ENCODE results near the gene SMS.
A peak's percentile ranks its signal among the peaks of the same experiment; 100 is the strongest.

Gene SMS

DNA sequence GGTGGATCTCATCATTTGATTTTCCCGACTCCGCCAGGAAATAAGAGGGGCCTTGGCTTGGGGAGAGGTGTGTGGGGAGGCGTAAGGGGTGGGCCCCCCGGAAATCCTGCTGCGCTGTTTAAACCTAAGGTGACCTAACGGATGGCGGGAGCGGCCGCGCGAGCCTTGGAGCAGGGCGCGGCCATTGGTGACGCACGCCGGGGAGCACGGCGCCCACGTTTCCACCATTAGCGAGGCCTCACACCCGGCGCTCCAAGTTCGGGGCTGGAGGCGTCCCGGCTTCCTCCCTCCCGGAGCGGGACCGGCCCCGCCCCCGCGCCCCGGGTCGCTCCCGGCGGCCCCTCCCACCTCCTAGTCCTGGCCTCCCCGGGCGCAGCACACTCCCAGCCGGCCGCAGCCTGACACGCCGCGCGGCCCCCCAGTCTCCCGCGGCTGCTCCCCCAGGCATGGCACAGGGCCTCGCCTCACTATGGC lies at the start of gene SMS:
Gene SMS (plus strand): TSS at position 354 of the 474 bp plus-strand sequence. CDS start 116 bp downstream, at position 470.
- Mint-ChIP-seq H3K36me3 (peaks cover 8 to 17% of the 10 kb centered on the region in 2 donors), H3K4me3 (peak within 1 kb of the TSS; percentile 90 to 93), H3K4me1 (peaks cover 11 to 16% of the 10 kb centered on the region in 2 donors), H3K27ac (peak within 1 kb of the TSS; percentile 96), H3K9me3 (no peaks in the 10 kb centered on the region), H3K27me3 (no peaks in the 10 kb centered on the region)
- ATAC-seq (replicated peaks) (peak; percentile 68 to 69), DNase-seq (peak; percentile 39)

DNA sequence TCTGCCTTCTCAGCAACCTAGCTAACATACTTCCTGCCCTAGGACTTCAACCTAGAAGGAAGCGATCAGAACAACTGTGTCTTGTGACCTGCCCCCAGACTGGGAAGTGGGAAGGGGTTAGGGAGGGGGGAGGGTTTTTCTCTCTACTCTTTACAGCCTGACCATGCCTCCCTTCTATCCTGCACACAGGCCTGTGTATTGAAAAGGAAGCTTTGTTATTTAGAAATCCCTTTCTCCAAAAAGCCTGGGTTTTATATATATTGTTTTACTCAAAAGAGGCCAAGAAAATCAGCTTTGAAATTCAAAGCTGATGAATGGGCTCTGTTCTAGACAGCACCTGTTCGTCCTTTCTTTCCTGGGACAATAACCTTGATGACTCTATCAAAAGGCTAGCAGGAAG lies 35.2 kb upstream of the SMS start:
- Mint-ChIP-seq H3K27ac (no peak overlapping the region), H3K9me3 (no peaks in the 10 kb centered on the region), H3K4me1 (no peaks in the 10 kb centered on the region), H3K36me3 (peaks cover 1 to 11% of the 10 kb centered on the region in 2 donors), H3K27me3 (no peaks in the 10 kb centered on the region), H3K4me3 (no peak overlapping the region)
- DNase-seq (no peak), ATAC-seq (replicated peaks) (no peak)

DNA sequence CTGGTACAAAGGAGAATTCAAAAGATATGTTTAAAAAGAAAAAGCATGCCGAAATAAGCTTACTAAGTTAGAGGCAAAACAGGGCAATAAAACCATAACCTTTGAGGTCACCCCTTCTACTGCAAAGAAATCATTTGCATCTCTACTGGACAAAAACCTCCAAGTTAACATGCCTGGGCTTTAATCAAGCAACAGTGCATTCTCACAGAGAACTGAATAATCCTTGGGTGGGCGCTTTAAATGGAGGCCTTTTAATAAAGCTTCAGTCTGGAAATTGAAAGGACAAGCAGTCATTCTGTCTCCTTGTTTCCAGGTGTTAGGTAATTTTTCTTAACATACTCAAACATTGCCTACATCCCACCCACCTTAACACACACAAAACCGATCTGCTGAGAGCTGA lies 34.6 kb upstream of the SMS start:
- no peaks in the 10 kb centered on the region for H3K9me3 Mint-ChIP-seq
- no peak overlapping the region for H3K27ac Mint-ChIP-seq
- peaks cover 1 to 11% of the 10 kb centered on the region in 2 donors for H3K36me3 Mint-ChIP-seq
- ATAC-seq (replicated peaks) (no peak), DNase-seq (no peak)
- H3K4me3 Mint-ChIP-seq: no peak overlapping the region
- no peaks in the 10 kb centered on the region for H3K27me3 Mint-ChIP-seq
- no peaks in the 10 kb centered on the region for H3K4me1 Mint-ChIP-seq

- no peaks in the 10 kb centered on the region for H3K4me1 Mint-ChIP-seq
Observed at GRCh38 chrX:21907260-21907659, 33.2 kb upstream of the SMS start.

GRCh38 chrX:21911481-21911880 lies 29.0 kb upstream of the SMS start:
- ATAC-seq (replicated peaks): no peak
- H3K9me3 Mint-ChIP-seq: no peaks in the 10 kb centered on the region
- H3K4me1 Mint-ChIP-seq: no peaks in the 10 kb centered on the region
- H3K36me3 Mint-ChIP-seq: peaks cover 9% of the 10 kb centered on the region in 2 donors
- no peak overlapping the region for H3K4me3 Mint-ChIP-seq
- H3K27ac Mint-ChIP-seq: no peak overlapping the region
- no peaks in the 10 kb centered on the region for H3K27me3 Mint-ChIP-seq
- DNase-seq: no peak

More at GRCh38 chrX:21907260-21907659, 33.2 kb upstream of the SMS start:
- Mint-ChIP-seq H3K4me3 (no peak overlapping the region), H3K27ac (no peak overlapping the region), H3K9me3 (no peaks in the 10 kb centered on the region), H3K36me3 (peaks cover 1 to 16% of the 10 kb centered on the region in 2 donors), H3K27me3 (no peaks in the 10 kb centered on the region)
- no peak for DNase-seq
- no peak for ATAC-seq (replicated peaks)

DNA sequence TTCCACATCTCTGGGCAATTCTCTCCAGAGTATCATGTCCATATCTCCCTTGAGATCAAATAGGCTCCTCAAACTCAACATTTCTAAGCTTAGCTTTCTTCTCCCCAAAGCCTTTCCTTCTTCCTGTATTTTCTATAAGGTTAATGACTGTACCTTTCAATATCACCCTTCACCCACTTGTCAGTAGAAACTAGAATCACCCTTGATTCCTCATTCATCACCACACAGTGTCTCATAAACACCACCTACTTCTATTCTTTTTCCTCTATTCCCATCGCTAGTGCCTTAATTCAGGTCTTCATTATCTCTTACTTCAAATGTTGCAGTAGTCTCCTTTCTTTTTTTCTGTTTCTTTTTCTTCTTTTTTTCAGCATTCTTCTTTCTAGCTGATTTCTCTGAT lies 28.3 kb upstream of the SMS start:
- Mint-ChIP-seq H3K4me1 (no peaks in the 10 kb centered on the region), H3K27me3 (no peaks in the 10 kb centered on the region), H3K9me3 (no peaks in the 10 kb centered on the region), H3K4me3 (no peak overlapping the region), H3K36me3 (peaks cover 9% of the 10 kb centered on the region in 2 donors), H3K27ac (no peak overlapping the region)
- no peak for ATAC-seq (replicated peaks)
- no peak for DNase-seq

- Mint-ChIP-seq H3K27ac (no peak overlapping the region), H3K27me3 (no peaks in the 10 kb centered on the region), H3K9me3 (peaks cover 0 to 4% of the 10 kb centered on the region in 2 donors), H3K36me3 (peaks cover 9% of the 10 kb centered on the region in 2 donors), H3K4me1 (no peaks in the 10 kb centered on the region), H3K4me3 (no peak overlapping the region)
- DNase-seq (no peak), ATAC-seq (replicated peaks) (no peak)
Observed at GRCh38 chrX:21912989-21913388, 27.5 kb upstream of the SMS start.

GRCh38 chrX:21926116-21926515 lies 14.4 kb upstream of the SMS start:
- Mint-ChIP-seq H3K4me1 (no peaks in the 10 kb centered on the region), H3K4me3 (no peak overlapping the region), H3K27me3 (no peaks in the 10 kb centered on the region), H3K27ac (no peak overlapping the region), H3K9me3 (peaks cover 0 to 4% of the 10 kb centered on the region in 2 donors), H3K36me3 (peaks cover 3 to 7% of the 10 kb centered on the region in 2 donors)
- ATAC-seq (replicated peaks): no peak
- DNase-seq: no peak

DNA sequence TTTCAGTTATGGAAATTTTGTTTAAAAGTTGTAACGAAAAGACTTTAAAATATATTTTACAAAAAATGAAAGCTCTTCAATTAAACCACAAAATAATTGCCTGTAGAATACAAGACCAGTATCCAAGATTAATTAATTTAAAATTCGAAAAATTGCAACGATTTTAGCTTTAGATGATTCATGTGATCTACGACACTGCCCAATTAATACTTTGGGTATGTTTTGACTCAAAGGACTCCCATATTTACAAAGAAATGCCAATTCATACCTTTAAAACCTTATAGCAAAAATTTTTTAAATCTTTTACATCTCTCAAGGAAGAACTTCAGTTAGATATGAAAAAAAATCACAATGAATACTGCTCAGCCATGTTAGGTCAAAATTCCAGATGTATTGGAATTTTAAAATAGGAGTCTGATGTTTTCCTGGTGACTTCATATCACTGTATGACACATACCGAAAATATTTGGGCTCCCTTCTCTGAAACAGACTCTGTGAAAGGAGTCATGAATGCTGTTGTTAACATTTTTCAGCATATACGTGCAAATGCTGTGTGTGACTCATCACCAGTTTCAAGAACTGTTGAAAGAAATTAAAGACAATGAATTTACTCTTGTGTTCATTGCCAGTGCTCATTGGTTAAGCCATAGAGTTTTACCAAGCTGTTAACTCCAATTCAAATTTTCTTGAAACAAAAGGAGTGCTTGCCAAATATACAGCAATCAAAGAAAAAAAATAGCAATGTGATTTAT lies 13.8 kb upstream of the SMS start:
- no peaks in the 10 kb centered on the region for H3K27me3 Mint-ChIP-seq
- ATAC-seq (replicated peaks) (no peak), DNase-seq (no peak)
- H3K4me3 Mint-ChIP-seq: no peak overlapping the region
- H3K4me1 Mint-ChIP-seq: no peaks in the 10 kb centered on the region
- H3K9me3 Mint-ChIP-seq: peaks cover 0 to 4% of the 10 kb centered on the region in 2 donors
- no peak overlapping the region for H3K27ac Mint-ChIP-seq
- peaks cover 3 to 5% of the 10 kb centered on the region in 2 donors for H3K36me3 Mint-ChIP-seq

GRCh38 chrX:21929209-21929608 lies 11.3 kb upstream of the SMS start:
- no peak overlapping the region for H3K27ac Mint-ChIP-seq
- ATAC-seq (replicated peaks) (no peak), DNase-seq (no peak)
- peaks cover 0 to 4% of the 10 kb centered on the region in 2 donors for H3K9me3 Mint-ChIP-seq
- H3K27me3 Mint-ChIP-seq: no peaks in the 10 kb centered on the region
- H3K36me3 Mint-ChIP-seq: peaks cover 3 to 5% of the 10 kb centered on the region in 2 donors
- H3K4me1 Mint-ChIP-seq: no peaks in the 10 kb centered on the region
- H3K4me3 Mint-ChIP-seq: no peak overlapping the region

- Mint-ChIP-seq H3K36me3 (peaks cover 3 to 5% of the 10 kb centered on the region in 2 donors), H3K27me3 (no peaks in the 10 kb centered on the region), H3K27ac (no peak overlapping the region), H3K4me3 (no peak overlapping the region), H3K9me3 (peaks cover 0 to 4% of the 10 kb centered on the region in 2 donors), H3K4me1 (no peaks in the 10 kb centered on the region)
- ATAC-seq (replicated peaks) (no peak), DNase-seq (no peak)
Observed at GRCh38 chrX:21930986-21931385, 9.5 kb upstream of the SMS start.

DNA sequence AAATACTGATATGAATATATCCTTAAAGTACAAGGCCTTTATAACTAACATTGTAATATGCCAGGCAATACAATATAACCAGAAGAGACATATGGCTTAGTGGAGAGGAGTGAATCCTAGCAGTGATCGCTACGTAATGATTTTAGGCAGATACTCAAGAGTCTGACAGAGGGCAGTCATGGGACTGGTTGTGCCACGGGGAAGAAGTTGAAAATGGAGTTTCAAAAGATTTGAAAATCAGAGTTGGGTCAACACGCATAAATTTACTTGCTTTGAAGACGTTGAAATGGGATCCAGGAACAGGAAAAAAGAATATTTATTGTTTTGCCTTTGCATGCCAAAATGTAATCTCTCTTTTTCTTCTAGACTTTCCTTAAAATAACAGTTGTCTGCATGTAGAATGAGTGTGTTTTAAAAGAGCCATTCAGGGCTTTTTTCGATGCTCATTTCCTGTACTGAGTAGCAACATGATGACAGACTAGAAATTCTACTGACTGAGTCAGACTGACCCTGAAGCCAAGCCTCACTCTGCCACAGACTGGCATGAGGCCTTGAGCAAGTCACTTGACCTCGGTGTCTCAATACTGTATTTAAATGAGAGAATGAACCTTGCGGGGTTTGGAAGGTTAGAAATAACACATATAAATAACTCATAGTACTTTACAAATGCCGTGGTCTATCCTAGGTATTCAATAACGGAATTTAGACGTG lies 8.1 kb upstream of the SMS start:
- Mint-ChIP-seq H3K4me3 (no peak overlapping the region), H3K27me3 (no peaks in the 10 kb centered on the region), H3K27ac (no peak overlapping the region), H3K9me3 (peaks cover 0 to 4% of the 10 kb centered on the region in 2 donors), H3K36me3 (peaks cover 3 to 5% of the 10 kb centered on the region in 2 donors), H3K4me1 (no peaks in the 10 kb centered on the region)
- DNase-seq (no peak), ATAC-seq (replicated peaks) (no peak)

DNA sequence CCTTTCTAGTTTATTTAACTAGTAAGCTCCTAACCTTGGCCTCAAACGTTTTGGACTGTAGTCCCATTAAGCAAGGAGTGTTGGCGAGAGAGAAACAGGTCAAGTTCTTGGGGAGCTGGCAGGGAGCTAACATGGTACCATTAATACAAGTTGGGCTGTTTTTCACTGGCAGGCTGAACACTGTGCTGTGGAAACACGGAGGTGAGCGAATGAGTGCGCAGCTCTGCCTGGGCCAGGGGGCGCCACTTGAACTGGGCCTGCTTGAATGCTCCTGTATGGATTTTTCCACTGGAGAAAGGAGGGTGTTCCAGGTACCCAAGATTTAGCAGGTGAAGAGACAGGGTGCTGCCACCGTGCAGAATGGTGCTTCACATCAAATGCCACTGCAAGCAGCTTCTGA lies 7.4 kb upstream of the SMS start:
- H3K4me1 Mint-ChIP-seq: no peaks in the 10 kb centered on the region
- no peak for DNase-seq
- no peak overlapping the region for H3K27ac Mint-ChIP-seq
- H3K4me3 Mint-ChIP-seq: no peak overlapping the region
- H3K27me3 Mint-ChIP-seq: no peaks in the 10 kb centered on the region
- no peak for ATAC-seq (replicated peaks)
- peaks cover 0 to 4% of the 10 kb centered on the region in 2 donors for H3K9me3 Mint-ChIP-seq
- H3K36me3 Mint-ChIP-seq: peaks cover 3 to 5% of the 10 kb centered on the region in 2 donors

DNA sequence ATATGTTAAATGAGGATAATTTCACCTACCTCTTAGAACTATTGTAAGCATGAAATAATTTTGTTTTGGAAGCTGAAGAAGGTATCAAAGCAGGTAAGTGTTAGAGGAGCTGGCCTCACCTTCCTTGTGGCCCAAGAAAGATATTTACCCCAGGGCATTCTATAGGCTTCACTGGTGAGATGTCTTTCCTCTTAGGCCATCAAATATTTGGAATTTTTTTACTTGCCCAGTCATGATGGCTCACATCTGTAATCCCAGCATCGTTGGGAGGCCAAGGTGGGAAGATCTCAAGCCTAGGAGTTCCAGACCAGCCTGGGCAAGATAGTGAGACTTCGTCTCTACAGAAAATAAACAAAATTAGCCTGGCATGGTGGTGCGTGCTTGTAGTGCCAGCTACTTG lies 6.1 kb upstream of the SMS start:
- no peak overlapping the region for H3K4me3 Mint-ChIP-seq
- H3K27me3 Mint-ChIP-seq: no peaks in the 10 kb centered on the region
- no peak for DNase-seq
- H3K4me1 Mint-ChIP-seq: no peaks in the 10 kb centered on the region
- peaks cover 0 to 4% of the 10 kb centered on the region in 2 donors for H3K9me3 Mint-ChIP-seq
- H3K36me3 Mint-ChIP-seq: peaks cover 0 to 3% of the 10 kb centered on the region in 2 donors
- ATAC-seq (replicated peaks): no peak
- H3K27ac Mint-ChIP-seq: no peak overlapping the region

- Mint-ChIP-seq H3K4me3 (peak overlapping the region; percentile 61 to 76), H3K9me3 (no peaks in the 10 kb centered on the region), H3K4me1 (peaks cover 11 to 16% of the 10 kb centered on the region in 2 donors), H3K27me3 (no peaks in the 10 kb centered on the region), H3K27ac (peak overlapping the region; percentile 60), H3K36me3 (peaks cover 8 to 17% of the 10 kb centered on the region in 2 donors)
- DNase-seq (no peak), ATAC-seq (replicated peaks) (no peak)
Observed at GRCh38 chrX:21939906-21940305, 603 bp upstream of the SMS start.

All from stimulated activated naive B cell treated with anti-CD40 and anti-IgM and Interleukin-4, amounts not matched to agents 10 μg/mL and 1 μg/mL and 100 μg/mL, for 72 hours (primary cell).